Hepatocyte (in vitro differentiated cells): Measurements from ENCODE around the gene GNB3.

ENCODE experiments used
- CTCF ChIP-seq: fragments of 200-600 bp; sonication (generic); IDR thresholded peaks from 2 replicates; pipeline ENCODE4 v1.5.1; 2016; ENCODE audit warnings: antibody characterized with exemption, mild to moderate bottlenecking; ENCODE audit not compliant: poor library complexity
- EZH2phosphoT487 ChIP-seq: fragments of 200-600 bp; sonication (generic); IDR thresholded peaks from one replicate; pipeline ENCODE4 v1.6.1; 2018; ENCODE audit warnings: antibody characterized with exemption, mild to moderate bottlenecking, low read depth, moderate library complexity; ENCODE audit not compliant: unreplicated experiment, severe bottlenecking

GRCh38 chr12:6813363-6813762, 27.4 kb upstream of the GNB3 start:
- TF ChIP-seq CTCF (no peak), EZH2phosphoT487 (no peak)
